NCI-H69 (cell line): ENCODE data around the gene NELFB.
A peak's percentile ranks its signal among the peaks of the same experiment; 100 is the strongest.

ENCODE experiments used
- DNase-seq: peaks from one replicate; lab custom pipeline; 2025; lab: John Stamatoyannopoulos, UW

The NELFB gene

DNA sequence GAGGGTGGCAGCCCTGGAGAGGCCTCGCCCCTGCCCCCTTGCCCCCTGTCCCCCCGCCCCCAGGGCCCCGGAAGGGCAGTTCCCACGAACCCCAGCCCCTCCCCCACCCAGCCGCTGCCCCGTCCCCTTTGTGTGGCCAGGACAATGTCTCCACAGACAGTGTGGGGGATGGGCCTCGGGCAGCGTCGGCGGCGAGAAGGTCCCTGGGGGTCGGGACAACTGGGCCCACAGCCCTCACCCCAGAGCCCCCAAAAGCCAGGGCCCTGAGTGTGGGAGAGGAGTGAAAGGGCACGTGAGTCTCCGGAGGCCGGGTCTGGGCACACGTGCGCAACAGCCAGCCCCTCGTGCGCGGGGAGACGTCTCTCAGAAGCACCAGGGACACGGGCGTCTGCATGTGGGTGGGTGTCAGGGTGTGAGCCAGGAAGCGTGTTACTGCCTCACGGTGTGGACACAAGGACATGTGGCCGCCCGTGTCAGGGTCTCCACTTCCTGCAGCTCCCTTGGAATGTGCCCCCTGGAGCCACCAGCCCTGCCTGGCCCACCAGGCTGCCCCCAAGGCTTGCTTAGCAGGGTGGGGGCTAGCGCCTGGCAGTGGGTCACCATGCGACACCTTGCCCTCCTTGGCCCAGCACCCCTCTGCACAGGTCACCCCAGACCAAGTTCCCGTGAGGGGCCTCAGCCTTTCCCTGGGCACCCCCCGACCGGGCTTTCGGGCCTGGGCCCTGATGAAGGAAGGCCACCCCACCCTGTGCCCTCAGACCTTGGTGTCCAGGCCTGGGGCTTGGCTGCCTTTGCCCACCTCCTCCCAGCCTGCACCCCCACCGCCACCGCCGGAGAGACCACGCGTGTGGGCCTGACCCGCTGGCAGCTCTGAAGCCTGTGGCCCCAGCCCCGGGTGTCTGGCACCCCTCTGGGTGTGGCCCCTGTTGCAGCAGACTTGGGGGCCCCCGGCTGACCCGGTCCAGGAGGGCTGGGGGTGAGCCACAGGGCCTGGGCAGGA is 59.7 kb downstream of the NELFB start:
- DNase-seq, result no peak

DNA sequence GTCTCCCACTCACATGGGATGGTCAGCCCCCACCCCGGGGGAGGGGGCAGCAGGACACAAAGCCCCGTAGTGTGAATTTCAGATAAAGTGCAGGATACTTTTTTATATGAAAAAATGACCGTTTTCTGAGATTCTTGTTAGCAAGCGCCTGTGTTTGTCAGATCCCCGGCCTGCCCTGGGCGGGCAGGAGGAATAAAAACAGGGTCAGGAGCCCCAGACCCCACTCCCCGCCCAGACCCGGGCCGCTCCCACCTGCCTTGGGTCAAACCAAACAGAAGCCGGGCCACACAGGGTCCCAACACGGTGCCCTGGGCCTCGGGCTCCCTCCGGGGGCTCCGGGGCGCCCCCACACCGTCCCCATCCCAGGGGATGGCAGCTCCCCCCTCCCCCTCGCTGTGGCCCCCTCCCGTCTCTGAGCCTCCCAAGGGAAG is 60.5 kb downstream of the NELFB start:
- no peak for DNase-seq

DNA sequence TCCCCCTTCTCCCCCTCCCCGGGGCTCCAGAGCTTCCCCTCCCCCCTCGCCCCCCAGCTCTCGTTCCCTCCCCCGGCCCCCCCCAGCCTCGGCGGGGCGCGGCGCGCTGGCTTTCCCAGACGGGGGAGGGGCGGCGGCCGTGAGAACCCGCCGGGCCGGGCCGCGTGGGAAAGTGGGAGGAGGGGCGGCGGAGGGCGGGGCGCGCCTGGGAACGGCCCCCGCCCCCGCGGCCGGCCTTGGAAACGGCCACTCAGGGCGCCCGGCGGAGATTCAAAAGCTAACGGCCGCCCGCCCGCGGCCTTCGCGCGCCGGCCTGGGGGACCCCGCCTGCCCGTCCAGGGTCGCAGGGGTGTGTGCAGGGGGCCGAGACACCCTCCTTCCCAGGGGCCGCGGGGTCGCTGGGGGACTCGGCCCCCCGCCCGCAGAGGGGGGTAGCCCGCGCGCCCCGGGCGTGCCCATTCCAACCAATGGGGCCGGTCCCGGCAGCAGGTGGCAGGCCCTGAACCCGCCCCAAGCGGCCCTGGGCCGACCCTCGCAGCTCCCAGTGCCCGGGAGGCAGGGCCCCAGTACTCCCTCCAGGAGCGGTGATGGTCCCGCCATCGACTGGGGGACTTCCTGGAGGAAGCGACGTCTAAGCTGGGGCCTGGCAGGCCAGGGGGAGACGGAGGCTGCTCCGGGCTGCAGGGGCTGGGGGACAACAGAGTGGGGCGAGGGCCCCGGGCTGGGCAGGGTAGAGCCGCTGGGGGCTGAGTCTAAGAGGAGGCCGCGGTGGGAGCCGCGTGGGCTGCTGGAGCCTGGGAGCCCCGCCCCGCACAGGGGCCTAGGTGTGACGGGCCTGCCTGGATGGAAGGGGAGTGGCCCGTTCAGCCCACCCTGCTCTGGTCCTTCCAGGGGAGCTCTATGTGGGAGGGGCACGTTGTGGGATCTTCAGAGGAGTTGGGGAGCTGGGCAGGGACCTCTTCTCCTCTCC is 61.2 kb downstream of the NELFB start:
- DNase-seq, result peak; percentile 92

DNA sequence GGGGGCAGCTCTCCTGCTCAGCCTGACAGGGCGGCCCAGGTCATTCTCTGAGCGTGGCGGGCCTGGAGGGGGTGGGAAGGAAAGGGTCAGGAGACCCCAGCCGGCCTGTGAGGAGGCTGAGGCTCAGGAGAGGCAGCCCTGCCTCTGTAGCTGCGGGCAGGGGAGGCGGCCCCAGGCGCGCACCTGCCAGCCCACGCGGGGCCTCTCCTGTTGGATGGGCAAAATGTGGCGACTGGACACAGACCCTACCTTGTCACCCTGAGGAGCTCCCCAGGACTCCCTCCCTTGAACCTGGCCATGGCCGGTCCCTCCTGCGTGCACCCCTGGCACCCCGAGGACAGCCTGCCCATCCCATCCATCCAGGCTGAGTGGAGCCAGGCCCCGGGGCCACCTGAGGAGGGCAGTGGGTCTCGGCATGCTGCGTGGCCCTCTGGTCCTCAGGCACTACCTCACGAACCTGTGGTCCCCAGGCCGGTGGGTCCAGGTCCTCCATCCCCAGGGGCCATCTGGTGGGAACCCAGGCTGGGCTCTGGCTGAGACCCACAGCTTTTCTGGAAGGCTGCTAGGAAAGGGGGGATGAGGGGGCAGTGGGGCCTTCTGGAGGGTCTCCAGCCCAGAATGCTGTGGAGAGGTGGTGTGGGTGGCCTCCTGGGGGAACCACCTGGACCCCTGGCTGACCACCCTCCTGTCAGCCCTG is 62.0 kb downstream of the NELFB start:
- DNase-seq, result no peak

DNA sequence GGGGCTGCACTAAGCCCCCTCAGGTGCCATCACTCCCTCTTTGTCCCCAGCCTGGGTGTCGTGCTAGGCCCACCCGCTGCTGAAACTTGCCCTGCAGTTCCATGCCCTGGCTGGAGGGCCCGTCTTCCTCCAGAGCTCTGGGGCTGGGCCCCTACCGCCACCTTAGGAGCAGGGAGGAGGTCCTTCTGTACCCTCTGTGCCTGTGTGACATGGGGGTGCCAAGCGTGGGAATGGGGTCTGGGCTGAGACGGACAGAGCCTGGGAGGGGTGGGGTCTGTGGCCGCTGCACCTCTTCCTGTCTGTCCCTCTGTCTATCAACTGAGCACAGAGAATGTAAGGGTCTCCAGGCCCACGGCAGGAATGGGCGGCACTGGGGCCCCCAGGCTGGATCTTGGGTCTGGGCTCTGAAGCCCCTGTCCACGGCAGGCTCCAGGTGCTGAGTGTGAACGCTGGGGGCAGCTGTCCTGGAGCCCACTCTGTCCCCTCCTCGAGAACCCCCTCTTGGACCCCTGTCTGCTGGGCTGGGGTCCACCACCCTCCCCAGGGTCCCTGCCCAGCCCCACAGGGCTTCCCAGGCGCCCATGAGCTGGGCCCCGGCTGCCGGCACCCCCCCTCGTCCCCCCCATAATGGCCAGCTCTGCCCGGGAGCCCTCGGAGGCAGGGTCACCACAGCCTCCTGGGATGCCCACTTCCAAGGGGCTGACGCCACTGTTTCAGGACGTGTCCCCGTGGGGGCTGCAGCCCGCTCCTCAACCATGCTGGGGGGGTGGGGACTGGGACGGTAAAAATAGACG is 62.8 kb downstream of the NELFB start:
- DNase-seq, result no peak

DNA sequence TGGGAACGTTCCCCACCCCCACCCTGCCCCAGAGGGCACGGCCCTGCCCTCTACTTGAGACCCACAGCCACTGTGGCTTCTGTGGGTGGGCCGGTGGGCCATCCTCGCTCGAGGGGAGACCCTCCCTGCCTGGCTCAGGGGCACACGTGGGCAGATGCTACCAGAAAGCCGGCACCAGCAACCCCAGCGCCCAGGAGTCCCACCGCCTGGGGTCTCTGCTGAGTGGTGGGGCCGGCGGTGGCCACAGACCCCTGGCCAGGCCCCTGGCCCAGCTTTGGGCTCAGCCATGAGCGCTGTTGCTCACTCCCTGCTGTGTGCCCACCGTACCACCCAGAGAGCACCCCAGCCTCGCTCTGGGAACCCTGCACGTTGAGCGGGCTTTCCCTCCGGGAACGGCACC is 63.5 kb downstream of the NELFB start:
- no peak for DNase-seq

DNA sequence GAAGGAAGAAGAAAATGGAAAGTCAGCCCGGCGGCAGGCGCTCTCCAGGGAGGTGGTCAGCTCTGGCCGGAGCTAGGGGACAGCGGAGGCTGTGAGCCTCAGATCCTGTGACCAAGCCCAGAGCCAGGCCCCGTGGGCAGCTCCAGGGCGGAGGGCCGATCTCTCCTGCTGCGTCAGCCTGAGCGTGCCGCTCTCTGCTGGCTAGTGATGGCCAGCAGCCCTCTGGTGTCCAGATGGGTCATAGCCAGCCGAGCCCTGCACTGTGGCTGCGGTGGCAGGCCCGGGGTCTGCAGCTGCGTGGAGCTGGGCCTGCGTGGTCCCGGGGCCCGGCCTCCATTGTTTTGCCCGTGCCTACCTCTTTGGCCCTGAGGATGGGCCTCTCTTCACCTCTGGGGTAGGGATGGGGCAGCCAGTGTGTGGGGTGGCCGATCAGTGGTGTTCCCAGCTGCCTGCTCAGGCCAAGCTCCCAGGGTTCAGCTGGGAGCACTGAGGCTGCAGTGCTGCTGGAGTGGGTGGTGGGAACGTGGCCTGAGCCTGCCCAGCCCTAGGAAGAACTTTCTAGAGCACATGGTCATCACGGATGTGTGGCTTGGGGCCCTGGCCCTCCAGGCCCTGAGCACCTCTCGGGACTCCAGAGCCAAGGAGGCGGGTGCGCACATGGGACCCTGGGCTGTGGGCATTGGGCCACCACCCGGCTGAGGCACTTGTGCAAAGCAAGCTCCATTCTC is 64.0 kb downstream of the NELFB start:
- no peak for DNase-seq

DNA sequence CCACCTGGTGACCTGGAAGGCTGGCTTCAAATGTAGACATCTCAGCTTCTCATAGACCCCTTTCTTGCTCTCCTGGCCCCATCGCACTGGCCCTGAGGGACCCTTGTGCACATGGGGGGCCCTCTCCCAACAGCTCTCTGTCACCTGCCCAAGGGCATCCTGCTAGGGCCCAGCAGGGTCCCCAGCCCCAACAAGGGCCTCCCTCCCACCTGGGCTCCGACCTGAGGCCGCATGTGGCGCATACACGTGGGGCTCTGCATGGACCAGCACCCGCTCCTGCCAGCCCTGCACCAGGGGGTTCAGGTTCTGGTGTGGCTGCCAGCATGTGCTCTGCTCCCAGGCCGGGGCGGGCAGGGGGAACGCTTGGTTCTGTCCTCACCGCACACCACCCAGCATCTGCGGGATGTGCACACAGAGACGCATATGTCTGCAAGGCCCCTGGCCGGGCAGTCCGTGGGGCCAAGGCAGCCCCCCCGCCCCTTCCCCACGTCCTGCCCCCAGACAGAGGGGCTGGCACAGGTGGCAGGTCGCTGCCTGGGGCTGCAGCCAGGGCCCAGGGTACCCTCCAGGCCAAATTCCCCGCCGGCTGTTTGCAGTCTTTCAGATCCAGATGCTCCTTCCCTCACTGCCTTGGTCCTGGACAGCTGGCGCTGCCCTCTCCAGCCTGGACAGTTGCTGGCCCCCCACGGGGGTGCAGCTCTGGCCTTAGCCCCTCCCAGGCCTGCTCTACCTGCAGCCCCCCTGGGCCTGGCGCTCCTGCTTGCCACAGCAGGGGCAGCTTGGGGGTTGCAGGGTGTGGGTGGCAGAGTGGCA is 64.8 kb downstream of the NELFB start:
- no peak for DNase-seq

DNA sequence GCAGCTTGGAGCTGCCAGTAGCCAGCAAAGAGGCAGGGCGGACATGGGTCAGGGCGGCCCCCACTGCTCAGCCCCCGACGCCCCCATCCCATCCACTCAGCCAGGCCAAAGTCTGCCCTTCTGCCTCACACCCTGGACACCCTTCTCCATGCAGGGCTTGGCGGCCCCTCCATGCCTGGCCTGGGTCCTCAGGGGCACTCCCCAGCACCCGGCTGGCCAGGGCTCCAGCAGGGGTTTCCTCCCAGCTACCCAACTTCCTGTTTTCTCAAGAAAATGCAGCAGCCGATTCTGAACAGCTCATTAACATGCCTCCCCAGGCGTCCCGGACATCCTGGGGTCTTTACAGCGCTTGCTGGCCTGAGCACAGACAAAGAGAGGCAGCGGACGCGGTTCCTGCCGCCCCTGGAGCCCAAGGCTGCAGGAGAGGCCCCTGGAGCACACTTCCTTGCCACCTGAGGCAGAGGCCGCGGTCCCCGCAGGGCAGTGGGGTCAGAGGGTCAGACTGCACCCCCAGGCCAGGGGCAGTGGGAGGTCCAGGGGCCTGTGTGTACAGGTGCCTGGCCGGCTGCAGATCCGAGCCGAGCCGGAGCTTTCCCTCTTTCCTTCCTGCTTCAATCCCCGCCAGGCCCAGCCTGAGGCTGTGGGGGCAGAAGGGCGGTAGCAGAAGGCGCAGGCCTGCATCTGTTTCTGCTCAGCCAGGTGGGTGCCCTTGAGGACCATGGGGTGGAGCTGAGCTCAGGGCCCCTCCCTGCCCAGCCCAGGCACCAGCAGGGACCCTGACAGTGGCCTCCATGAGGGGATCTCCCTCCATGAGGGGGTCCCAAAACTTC is 65.6 kb downstream of the NELFB start:
- DNase-seq, result peak; percentile 87

DNA sequence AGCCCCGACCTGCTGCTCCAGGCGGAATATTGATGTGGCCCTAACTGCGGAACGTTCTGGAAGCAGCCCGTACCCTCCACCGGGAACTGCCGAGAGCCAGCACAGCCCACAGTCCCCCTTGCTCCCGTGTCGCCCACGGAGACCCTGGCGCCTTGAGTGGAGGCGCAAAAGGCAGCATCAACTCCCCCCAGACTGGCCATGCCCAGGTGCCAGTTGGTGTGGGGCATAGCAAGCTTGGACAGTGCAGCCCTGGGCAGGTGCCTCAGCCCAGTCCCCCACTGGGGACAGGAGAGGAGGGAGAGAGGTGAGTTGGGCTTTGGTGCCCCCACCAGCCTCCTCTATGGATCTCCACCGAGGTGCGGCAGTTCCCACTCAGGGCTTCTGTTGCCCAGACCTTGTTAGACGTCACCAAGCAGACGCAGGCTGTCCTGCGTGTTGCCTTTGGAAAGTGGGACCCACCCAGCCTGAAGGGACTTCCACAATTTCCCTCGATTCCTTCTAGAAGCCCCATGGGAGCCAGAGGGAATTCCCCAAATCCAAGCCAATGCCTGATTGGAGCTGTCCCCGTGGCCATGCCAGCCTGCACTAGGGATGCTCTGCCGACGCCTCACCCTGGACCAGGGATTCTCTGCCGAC is 66.7 kb downstream of the NELFB start:
- DNase-seq, result no peak
